Subcutaneous adipose tissue (tissue), 4 donors: ENCODE measurements around the gene RBM24. TPM values are rescaled to one million over a fixed set of nuclear protein-coding genes. Genes with fewer than 3 reads are reported as not detected.

Experiments used
- total RNA-seq, 4 donors: library from RNA; depleted of rRNA; stranded (reverse); fragments of >200 nt; gene quantifications; one replicate each; pipeline ENCODE4 v1.1.0, GENCODE V29; 2016
- TF ChIP-seq, protein P1 (sequence below): fragments of 450-650 bp; IDR thresholded peaks from one replicate; pipeline ENCODE4 v1.5.1; 2016; ENCODE audit warnings: low read depth, mild to moderate bottlenecking, control low read depth, antibody characterized with exemption, moderate library complexity

RBM24 gene
- total RNA-seq, 4 donors from 2014 or later: 0.34 to 4.1 (median 0.55) TPM

GRCh38 chr6:17251953-17252352 lies 29.2 kb upstream of the RBM24 start:
- TF ChIP-seq, protein P1, sequence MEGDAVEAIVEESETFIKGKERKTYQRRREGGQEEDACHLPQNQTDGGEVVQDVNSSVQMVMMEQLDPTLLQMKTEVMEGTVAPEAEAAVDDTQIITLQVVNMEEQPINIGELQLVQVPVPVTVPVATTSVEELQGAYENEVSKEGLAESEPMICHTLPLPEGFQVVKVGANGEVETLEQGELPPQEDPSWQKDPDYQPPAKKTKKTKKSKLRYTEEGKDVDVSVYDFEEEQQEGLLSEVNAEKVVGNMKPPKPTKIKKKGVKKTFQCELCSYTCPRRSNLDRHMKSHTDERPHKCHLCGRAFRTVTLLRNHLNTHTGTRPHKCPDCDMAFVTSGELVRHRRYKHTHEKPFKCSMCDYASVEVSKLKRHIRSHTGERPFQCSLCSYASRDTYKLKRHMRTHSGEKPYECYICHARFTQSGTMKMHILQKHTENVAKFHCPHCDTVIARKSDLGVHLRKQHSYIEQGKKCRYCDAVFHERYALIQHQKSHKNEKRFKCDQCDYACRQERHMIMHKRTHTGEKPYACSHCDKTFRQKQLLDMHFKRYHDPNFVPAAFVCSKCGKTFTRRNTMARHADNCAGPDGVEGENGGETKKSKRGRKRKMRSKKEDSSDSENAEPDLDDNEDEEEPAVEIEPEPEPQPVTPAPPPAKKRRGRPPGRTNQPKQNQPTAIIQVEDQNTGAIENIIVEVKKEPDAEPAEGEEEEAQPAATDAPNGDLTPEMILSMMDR: no peak

DNA sequence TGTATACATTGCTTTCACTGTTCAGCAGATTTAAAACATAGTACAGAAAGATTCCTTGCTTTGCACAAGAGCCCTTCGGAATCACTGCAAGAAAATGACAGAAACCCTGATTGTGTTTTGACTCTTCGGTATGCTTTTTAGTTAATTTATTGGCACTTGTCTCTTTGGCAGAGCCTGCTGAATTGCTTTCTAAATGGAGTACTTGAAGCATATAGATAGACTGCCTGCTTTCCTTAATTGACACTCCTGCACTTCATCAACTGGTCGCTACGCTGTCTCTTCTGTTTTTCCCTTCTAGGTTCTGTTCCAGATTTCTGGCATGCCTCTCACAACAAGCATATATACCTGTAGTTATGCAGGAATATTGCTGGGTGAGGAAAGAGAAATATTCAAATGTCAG lies 22.4 kb upstream of the RBM24 start:
- TF ChIP-seq, protein P1: no peak

DNA sequence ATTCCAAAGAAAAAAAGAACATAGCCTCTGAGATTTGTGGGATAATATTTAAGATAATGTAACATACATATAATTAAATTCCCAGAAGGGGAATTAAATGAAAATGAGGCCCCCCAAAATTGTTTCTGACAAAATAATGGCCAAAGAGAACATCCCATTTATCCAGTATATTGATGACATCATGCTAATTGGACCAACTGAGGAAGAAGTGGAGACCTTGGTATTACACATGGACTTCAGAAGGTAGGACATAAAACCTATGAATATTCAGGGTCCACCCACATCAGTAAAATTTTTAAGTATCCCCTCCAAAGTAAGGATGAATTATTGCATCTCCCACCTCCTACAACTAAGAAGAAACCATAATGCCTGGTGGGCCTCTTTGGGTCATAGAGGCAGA lies 15.6 kb upstream of the RBM24 start:
- TF ChIP-seq, protein P1: no peak

DNA sequence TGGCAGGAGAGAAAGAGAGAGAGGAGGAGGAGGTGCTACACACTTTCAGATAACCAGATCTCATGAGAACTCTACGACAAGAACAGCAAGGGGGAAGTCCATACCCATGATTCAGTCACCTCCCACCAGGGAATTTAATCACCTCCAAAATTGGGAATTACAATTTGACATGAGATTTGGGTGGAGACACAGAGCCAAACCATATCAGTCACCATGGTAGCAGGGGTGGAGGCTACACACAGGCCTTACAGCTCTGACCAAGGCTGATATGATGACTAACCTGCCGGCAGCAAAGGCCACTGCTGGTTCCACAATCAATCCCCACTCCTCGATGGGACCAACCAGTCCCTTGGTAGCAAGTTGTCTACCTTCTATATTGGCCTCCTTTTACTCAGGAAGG lies 13.6 kb upstream of the RBM24 start:
- TF ChIP-seq, protein P1: no peak

DNA sequence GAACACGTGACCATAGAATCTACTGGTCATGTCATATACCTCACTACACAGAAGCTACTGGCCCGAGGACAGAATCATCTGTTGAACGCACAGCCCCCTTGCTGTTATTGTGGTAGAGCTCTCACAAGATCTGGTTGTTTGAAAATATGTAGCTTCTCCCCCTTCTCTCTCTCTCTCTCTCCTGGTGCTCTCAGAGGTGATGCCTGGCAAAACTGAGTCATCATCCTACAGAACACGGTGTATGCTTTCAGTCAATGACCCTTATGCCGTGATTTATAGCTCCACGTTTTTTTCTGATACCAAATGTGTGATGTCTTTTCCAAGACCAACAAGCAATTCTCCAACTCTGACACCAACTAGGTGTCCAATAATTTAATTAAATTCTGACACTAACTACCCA lies 13.0 kb upstream of the RBM24 start:
- TF ChIP-seq, protein P1: no peak

GRCh38 chr6:17269840-17270239 lies 11.3 kb upstream of the RBM24 start:
- TF ChIP-seq, protein P1: no peak

- TF ChIP-seq, protein P1: no peak
These were observed 9.5 kb upstream of the RBM24 start for GRCh38 chr6:17271628-17272027.
